ENCODE data around the gene FAM83F.

GRCh38 chr22:40031766-40032470 lies 37.2 kb downstream of the FAM83F start:
- TF ChIP-seq CTCF (IDR thresholded peaks at IDR 0.05) (no peak), REST (IDR thresholded peaks at IDR 0.05) (no peak), RFX5 (IDR thresholded peaks at IDR 0.05) (no peak), EP300 (IDR thresholded peaks at IDR 0.05) (no peak), HEYL (CRISPR knock-in tag; IDR thresholded peaks at IDR 0.05) (no peak), BHLHE40 (IDR thresholded peaks at IDR 0.05; ENCODE audit: low read depth, low read length) (no peak), MAX (IDR thresholded peaks at IDR 0.05) (no peak), POLR2A (IDR thresholded peaks at IDR 0.05; ENCODE audit: low read length) (no peak)
- TF ChIP-seq, protein P1, sequence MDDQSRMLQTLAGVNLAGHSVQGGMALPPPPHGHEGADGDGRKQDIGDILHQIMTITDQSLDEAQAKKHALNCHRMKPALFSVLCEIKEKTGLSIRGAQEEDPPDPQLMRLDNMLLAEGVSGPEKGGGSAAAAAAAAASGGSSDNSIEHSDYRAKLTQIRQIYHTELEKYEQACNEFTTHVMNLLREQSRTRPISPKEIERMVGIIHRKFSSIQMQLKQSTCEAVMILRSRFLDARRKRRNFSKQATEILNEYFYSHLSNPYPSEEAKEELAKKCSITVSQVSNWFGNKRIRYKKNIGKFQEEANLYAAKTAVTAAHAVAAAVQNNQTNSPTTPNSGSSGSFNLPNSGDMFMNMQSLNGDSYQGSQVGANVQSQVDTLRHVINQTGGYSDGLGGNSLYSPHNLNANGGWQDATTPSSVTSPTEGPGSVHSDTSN (IDR thresholded peaks at IDR 0.05), result no peak
